Vagina (tissue), 2 donors: Measurements from ENCODE around the gene TSPAN13.

ENCODE experiments used
- CTCF ChIP-seq, 3 experiments: fragments of 450-650 bp in 2 of 3; fragments of 200-600 bp in 1 of 3; sonication (generic) in 1 of 3; IDR thresholded peaks; one replicate each; pipeline ENCODE4 v1.5.1; 2017 to 2019; ENCODE audit warnings: antibody characterized with exemption in 3 of 3, mild to moderate bottlenecking in 2 of 3, moderate library complexity in 2 of 3
- POLR2A ChIP-seq, 2 donors: fragments of 450-650 bp; IDR thresholded peaks; one replicate each; pipeline ENCODE4 v1.6.1; 2017; ENCODE audit warnings: antibody characterized with exemption in 2 of 2, mild to moderate bottlenecking in 2 of 2, moderate library complexity in 2 of 2
- POLR2AphosphoS5 ChIP-seq, 2 donors: sonication (generic); formaldehyde crosslinking; IDR thresholded peaks; one replicate each; pipeline ENCODE4 v1.9.0; 2017; ENCODE audit warnings: antibody characterized with exemption in 2 of 2, mild to moderate bottlenecking in 2 of 2, low read depth in 1 of 2; ENCODE audit not compliant: insufficient read depth in 1 of 2

- TF ChIP-seq POLR2AphosphoS5 (IDR thresholded peaks at IDR 0.05; ENCODE audit: insufficient read depth in 1 of 2, low read depth in 1 of 2) (no peak), CTCF (IDR thresholded peaks at IDR 0.05) (no peak), POLR2A (IDR thresholded peaks at IDR 0.05) (no peak)
Measured at GRCh38 chr7:16773326-16773725, 19.8 kb downstream of the TSPAN13 start.
